GM18907 (cell line): ENCODE measurements around the gene FAM3A.

Source experiments
- ATAC-seq: cut with Tn5 transposase; IDR thresholded peaks from one replicate; pipeline ENCODE4 v1.9.1; 2021; ENCODE audit warnings: mild to moderate bottlenecking, moderate library complexity; ENCODE audit not compliant: unreplicated experiment

Gene FAM3A

GRCh38 chrX:154463611-154464220 lies 52.3 kb downstream of the FAM3A start:
- ATAC-seq: no peak

DNA sequence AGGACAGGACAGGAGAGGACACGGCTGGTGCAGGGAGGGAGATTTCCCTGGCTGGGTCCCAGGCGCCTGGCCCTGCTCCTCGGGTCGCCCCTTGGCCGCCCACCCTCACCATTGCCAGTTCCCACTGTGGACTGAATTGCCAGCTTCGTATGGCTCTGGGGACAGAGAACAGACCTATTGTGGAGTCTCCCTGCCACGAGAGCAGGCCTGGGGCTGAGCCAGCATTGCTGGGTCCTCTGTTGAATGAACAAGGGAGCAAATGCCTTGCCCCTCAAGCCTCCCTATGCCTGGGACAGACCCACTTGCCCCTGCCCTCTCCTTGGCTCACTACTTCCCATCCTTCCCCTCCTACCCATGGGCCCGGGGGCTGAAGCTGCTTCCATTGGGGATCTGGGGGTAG lies 53.6 kb downstream of the FAM3A start:
- no peak for ATAC-seq

DNA sequence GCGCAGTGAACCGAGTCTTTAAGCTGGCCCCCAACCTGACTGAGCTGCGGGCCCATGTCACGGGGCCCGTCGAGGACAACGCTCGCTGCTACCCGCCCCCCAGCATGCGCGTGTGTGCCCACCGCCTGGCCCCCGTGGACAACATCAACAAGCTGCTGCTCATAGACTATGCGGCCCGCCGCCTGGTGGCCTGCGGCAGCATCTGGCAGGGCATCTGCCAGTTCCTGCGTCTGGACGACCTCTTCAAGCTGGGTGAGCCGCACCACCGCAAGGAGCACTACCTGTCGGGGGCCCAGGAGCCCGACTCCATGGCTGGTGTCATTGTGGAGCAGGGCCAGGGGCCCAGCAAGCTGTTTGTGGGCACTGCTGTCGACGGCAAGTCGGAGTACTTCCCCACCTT lies 55.7 kb downstream of the FAM3A start:
- ATAC-seq: no peak

DNA sequence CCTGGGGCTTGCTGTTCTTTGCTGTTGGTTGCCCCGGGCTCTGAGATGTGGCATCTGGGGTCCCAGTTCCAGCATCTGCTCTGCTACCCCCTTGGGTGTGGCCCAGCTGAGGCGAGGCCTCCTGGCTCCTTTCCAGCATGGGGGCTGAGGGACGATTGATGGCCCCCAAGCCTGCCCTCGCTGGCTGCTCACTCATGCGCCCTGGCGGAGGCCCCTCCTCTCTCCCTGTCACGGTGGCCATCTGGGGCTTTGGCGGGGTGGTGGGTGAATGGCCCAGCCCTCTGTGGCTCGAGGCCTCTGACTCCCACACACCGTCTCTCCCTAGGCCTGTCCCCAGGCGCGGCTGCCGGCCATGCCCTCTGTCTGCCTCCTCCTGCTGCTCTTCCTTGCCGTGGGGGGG lies 56.2 kb downstream of the FAM3A start:
- no peak for ATAC-seq

DNA sequence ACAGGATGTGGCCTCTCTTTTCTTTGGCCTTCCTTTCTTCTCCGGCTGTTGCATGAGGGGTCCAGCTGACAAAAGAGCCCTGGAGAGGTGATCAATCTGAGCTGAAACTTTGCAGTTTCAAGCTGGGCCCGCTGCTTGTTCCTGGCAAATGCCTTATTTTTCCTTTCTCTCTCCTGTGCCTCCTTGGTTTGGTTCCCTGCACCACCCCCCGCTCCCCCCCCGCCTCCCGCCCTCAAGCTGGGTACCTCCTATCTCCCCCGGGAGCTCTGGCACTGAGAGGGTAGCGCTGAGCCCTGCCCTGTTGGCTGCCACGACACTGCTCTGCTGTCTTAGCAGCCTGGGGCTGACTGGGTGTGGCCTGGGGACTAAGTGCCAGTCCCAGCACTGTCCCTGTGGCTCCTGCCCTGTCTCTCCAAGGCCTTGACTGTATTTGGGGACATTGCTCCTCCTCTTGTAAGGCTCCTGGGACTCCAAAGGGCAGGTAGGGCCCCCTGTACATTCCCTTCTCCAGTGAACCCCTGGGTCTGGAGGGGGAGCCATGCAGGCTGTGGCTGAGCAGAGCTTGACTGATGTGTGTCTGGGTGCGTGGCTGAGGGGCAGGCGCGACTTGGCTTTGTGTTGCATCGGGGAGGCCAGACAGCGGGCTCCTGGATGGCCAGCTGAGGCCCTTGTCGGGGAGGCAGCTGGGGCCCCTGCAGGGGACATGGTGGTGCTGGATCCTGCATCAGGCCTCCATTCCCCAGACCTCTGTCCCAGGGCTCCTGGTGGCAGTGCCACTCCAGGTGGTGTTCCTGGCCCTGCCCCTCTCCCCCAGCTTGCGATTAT lies 56.9 kb downstream of the FAM3A start:
- ATAC-seq: no peak

- peak; percentile 57 for ATAC-seq
Observed at GRCh38 chrX:154458116-154458953, 57.7 kb downstream of the FAM3A start, which contains the start of gene PLXNA3. Gene PLXNA3, plus strand, starts transcription at chrX:154458281. Its CDS starts 1,903 bp downstream, at chrX:154460184.

GRCh38 chrX:154457491-154458115 lies 58.4 kb downstream of the FAM3A start:
- ATAC-seq: peak; percentile 39
